Prostate gland (tissue), 2 donors: ENCODE measurements around the gene B4GALT5.

ENCODE experiments used
- POLR2AphosphoS5 ChIP-seq: sonication (generic); formaldehyde crosslinking; IDR thresholded peaks from one replicate; pipeline ENCODE4 v1.6.1; 2017; ENCODE audit warnings: antibody characterized with exemption
- TF ChIP-seq, protein P1 (sequence below), 4 experiments: fragments of 200-600 bp in 2 of 4; fragments of 450-650 bp in 2 of 4; sonication (generic) in 2 of 4; IDR thresholded peaks; 1 replicate in 3 of 4; 2 replicates in 1 of 4; pipeline ENCODE4 v1.5.1; 2016 to 2019; ENCODE audit warnings: antibody characterized with exemption in 4 of 4, mild to moderate bottlenecking in 2 of 4, moderate library complexity in 2 of 4

GRCh38 chr20:49663112-49663511, 50.6 kb downstream of the B4GALT5 start:
- TF ChIP-seq, protein P1, sequence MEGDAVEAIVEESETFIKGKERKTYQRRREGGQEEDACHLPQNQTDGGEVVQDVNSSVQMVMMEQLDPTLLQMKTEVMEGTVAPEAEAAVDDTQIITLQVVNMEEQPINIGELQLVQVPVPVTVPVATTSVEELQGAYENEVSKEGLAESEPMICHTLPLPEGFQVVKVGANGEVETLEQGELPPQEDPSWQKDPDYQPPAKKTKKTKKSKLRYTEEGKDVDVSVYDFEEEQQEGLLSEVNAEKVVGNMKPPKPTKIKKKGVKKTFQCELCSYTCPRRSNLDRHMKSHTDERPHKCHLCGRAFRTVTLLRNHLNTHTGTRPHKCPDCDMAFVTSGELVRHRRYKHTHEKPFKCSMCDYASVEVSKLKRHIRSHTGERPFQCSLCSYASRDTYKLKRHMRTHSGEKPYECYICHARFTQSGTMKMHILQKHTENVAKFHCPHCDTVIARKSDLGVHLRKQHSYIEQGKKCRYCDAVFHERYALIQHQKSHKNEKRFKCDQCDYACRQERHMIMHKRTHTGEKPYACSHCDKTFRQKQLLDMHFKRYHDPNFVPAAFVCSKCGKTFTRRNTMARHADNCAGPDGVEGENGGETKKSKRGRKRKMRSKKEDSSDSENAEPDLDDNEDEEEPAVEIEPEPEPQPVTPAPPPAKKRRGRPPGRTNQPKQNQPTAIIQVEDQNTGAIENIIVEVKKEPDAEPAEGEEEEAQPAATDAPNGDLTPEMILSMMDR (IDR thresholded peaks at IDR 0.05), result no peak
- TF ChIP-seq POLR2AphosphoS5, result no peak
